Activated B cell treated with CpG ODN at 0.5 μM for 24 hours (primary cell): ENCODE results near the gene PRKAR2B. TPM values are rescaled to one million over a fixed set of nuclear protein-coding genes. Genes with fewer than 3 reads are reported as not detected.

Source experiments
- ATAC-seq: fragments of 200-7000 bp; cut with Tn5 transposase; one replicate; pipeline ENCODE4 v1.10.0; 2021; ENCODE audit warnings: low read depth, mild to moderate bottlenecking, moderate library complexity
- CTCF ChIA-PET: fragments of 350-600 bp; sonication (Branson Sonifier 250); formaldehyde crosslinking; loops from one replicate; lab custom pipeline; 2021; ENCODE audit warnings: antibody characterized with exemption; lab: Charles Lee
- POLR2A ChIA-PET: fragments of 350-600 bp; sonication (Branson Sonifier 250); formaldehyde crosslinking; loops from one replicate; lab custom pipeline; 2021; ENCODE audit warnings: antibody characterized with exemption; lab: Charles Lee
- DNase-seq: peaks from one replicate; pipeline ENCODE4 v3.0.0; 2022
- H3K27ac Mint-ChIP-seq: one replicate; pipeline ENCODE4 v1.8.0; 2020; ENCODE audit warnings: mixed read lengths
- H3K27me3 Mint-ChIP-seq: one replicate; pipeline ENCODE4 v1.8.0; 2021; ENCODE audit warnings: mixed read lengths
- H3K36me3 Mint-ChIP-seq: one replicate; pipeline ENCODE4 v1.8.0; 2021; ENCODE audit warnings: low read depth, mixed read lengths
- H3K4me1 Mint-ChIP-seq: one replicate; pipeline ENCODE4 v1.8.0; 2021; ENCODE audit warnings: mixed read lengths
- H3K4me3 Mint-ChIP-seq: one replicate; pipeline ENCODE4 v1.8.0; 2020; ENCODE audit warnings: mild to moderate bottlenecking, mixed read lengths
- H3K9me3 Mint-ChIP-seq: one replicate; pipeline ENCODE4 v1.8.0; 2020; ENCODE audit warnings: mixed read lengths
- intact Hi-C: fragments of 100-400 bp; cut with micrococcal nuclease; formaldehyde crosslinking; loops from one replicate; pipeline ENCODE4 v1.15.1; 2024
- total RNA-seq: library from RNA; stranded (reverse); gene quantifications from 2 replicates; pipeline ENCODE4 v1.2.3, GENCODE V29; 2022
- TF ChIP-seq, protein P1 (sequence below): fragments of 200-600 bp; IDR thresholded peaks from one replicate; pipeline ENCODE4 v1.8.0; 2022; ENCODE audit warnings: antibody characterized with exemption, mild to moderate bottlenecking

Gene PRKAR2B
- total RNA-seq, 1 donor from 2014 or later, result 0.71 TPM

DNA sequence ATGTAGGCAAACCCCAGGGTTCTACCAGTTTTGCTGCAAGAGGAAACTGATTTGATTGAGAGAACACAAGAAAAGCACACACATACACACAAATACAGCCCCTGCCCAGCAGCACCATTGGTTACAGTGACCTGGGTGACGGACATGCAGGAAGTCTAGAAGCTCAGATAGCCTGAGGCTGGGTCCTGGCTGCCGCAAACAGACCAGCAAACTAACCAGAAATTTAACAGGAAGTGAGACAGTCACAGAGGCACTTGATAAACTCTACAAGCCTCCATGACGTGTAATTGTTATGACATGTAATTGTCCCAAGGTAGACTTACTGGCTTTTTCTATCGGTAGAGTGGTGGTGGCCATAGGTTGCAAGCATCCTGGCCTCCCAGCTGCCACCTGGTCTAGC lies 58.9 kb downstream of the PRKAR2B start:
- TF ChIP-seq, protein P1, sequence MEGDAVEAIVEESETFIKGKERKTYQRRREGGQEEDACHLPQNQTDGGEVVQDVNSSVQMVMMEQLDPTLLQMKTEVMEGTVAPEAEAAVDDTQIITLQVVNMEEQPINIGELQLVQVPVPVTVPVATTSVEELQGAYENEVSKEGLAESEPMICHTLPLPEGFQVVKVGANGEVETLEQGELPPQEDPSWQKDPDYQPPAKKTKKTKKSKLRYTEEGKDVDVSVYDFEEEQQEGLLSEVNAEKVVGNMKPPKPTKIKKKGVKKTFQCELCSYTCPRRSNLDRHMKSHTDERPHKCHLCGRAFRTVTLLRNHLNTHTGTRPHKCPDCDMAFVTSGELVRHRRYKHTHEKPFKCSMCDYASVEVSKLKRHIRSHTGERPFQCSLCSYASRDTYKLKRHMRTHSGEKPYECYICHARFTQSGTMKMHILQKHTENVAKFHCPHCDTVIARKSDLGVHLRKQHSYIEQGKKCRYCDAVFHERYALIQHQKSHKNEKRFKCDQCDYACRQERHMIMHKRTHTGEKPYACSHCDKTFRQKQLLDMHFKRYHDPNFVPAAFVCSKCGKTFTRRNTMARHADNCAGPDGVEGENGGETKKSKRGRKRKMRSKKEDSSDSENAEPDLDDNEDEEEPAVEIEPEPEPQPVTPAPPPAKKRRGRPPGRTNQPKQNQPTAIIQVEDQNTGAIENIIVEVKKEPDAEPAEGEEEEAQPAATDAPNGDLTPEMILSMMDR, result no peak
- Mint-ChIP-seq H3K4me3 (no peak overlapping the region), H3K4me1 (peaks cover 2% of the 10 kb centered on the region), H3K9me3 (peaks cover 2% of the 10 kb centered on the region), H3K27ac (no peak overlapping the region), H3K27me3 (peaks cover 8% of the 10 kb centered on the region), H3K36me3 (no peaks in the 10 kb centered on the region)
- no peak for ATAC-seq
- intact Hi-C loops, result no loop called here
- no peak for DNase-seq
- POLR2A ChIA-PET, result no interaction called here
- CTCF ChIA-PET, result no interaction called here

DNA sequence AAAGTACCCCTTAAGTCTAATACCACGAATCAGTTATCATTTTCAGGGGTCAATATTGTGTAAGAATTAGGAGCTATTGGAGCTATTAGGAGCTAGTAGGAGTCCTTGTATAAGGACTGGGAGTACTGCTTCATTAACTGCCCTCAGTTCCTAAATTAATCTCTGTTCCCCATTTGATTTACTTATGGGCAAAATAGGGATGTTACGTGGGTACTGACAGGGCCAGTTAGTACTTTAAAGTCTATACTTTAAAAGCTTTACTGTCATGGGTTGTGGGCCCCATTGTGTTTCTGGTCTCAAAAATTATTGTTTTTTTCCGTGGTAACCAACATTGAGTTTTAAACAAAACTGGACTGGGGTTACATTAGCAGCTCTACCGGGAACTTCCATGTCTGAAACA lies 60.3 kb downstream of the PRKAR2B start:
- DNase-seq, result no peak
- Mint-ChIP-seq H3K4me3 (no peak overlapping the region), H3K36me3 (no peaks in the 10 kb centered on the region), H3K4me1 (peaks cover 2% of the 10 kb centered on the region), H3K27me3 (peaks cover 6% of the 10 kb centered on the region), H3K27ac (no peak overlapping the region), H3K9me3 (peaks cover 2% of the 10 kb centered on the region)
- POLR2A ChIA-PET, result interaction anchor here (0.6 kb wide), 1 partner anchor 21 kb away, joined by 4 read pairs; no protein-coding TSS in a partner anchor
- intact Hi-C loops, result no loop called here
- TF ChIP-seq, protein P1, result no peak
- CTCF ChIA-PET, result no interaction called here
- no peak for ATAC-seq

DNA sequence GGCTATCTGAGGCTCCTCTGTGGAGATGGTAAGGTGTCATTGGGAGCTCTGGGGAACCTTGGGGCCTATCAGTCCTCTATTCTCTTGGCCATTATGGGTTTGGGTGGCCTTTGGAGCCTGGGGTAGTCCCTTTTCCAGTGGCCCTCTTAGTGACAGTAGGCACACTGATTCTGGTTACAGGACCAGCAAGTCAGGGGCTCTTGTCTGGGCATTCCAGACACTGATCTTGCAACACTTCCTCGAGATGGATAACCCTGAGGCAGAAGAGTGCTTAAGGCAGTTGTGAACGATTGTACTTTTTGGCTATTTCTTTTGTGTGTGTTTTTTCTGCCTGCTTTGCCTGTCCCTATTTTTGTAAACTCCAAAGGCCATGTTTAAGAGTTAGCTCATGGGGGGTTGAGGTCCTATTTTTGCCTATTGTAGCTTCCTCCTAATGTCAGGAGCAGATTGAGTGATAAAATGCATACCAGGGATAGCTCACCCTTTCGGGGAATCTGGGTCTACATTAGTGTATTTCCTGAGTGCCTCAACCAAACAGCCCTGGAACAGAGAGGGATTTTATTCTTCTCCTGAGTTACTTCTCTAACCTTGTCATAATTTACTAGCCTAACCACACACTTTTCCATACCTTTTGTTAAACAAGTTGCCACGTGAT lies 61.2 kb downstream of the PRKAR2B start:
- Mint-ChIP-seq H3K27ac (no peak overlapping the region), H3K4me3 (no peak overlapping the region), H3K27me3 (peaks cover 6% of the 10 kb centered on the region), H3K36me3 (no peaks in the 10 kb centered on the region), H3K9me3 (no peaks in the 10 kb centered on the region), H3K4me1 (peaks cover 2% of the 10 kb centered on the region)
- POLR2A ChIA-PET, result no interaction called here
- TF ChIP-seq, protein P1, result no peak
- ATAC-seq (no peak), DNase-seq (no peak)
- CTCF ChIA-PET, result no interaction called here
- intact Hi-C loops, result no loop called here

DNA sequence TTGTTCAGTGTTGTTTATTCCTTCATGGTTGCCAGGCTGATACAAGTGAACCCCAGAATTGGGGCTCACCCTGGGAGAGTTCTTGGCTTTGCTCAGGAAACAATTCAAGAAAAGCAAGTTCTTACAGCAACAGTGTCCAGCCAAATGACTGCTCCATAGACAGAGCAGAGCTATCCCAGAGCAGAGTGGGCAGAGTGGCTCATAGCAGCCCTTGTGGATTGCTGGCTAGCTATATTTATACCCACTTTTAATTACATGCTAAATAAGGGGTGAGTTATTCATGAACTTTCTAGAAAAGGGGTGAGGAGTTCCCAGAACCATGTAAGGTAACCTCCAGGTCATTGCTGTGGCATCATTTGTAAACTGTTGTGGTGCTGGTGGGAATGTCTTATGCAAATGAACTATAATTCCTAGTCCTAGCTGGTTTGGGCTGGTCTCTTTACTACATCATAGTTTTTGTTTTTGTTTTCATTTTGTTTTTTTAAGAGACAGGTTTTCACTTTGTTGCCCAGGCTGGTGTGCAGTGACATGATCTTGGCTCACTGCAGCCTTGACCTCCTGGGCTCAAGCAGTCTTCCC lies 64.4 kb downstream of the PRKAR2B start:
- ATAC-seq, result no peak
- no peak overlapping the region for H3K27ac Mint-ChIP-seq
- ChIA-PET CTCF (no interaction called here), POLR2A (no interaction called here)
- no peaks in the 10 kb centered on the region for H3K4me1 Mint-ChIP-seq
- no peaks in the 10 kb centered on the region for H3K36me3 Mint-ChIP-seq
- no peak overlapping the region for H3K4me3 Mint-ChIP-seq
- intact Hi-C loops, result no loop called here
- no peaks in the 10 kb centered on the region for H3K27me3 Mint-ChIP-seq
- no peaks in the 10 kb centered on the region for H3K9me3 Mint-ChIP-seq
- no peak for DNase-seq
- TF ChIP-seq, protein P1, result no peak

DNA sequence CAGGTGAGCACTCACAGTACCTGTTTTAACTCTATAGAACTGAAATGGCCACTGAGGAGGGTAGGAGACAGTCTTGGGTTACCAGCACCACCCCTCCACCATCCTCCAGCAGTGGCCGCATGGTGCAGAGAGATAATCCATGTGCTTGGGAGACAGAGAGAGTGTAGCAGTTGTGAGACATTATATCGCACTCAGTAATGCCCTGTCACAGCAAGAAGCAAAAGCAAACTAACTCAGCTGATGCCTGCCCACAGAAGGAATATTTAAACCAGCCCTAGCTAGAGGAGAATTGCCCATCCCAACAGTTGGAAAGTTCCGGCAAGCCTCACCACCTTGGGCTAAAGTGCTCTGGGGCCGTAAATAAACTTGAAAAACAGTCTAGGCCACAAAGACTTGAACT lies 65.5 kb downstream of the PRKAR2B start:
- TF ChIP-seq, protein P1, result no peak

More for the DNA sequence above, 65.5 kb downstream of the PRKAR2B start:
- ATAC-seq (no peak), DNase-seq (no peak)
- CTCF ChIA-PET, result no interaction called here
- no peaks in the 10 kb centered on the region for H3K4me1 Mint-ChIP-seq
- H3K4me3 Mint-ChIP-seq, result no peak overlapping the region
- no peaks in the 10 kb centered on the region for H3K36me3 Mint-ChIP-seq
- POLR2A ChIA-PET, result no interaction called here
- H3K9me3 Mint-ChIP-seq, result no peaks in the 10 kb centered on the region
- no peaks in the 10 kb centered on the region for H3K27me3 Mint-ChIP-seq
- no peak overlapping the region for H3K27ac Mint-ChIP-seq
- intact Hi-C loops, result no loop called here
